ENCODE measurements around the gene MGRN1. TPM values are rescaled to one million over a fixed set of nuclear protein-coding genes. Genes with fewer than 3 reads are reported as not detected.

Gene MGRN1
- total and polyA plus RNA-seq, 2 donors from 2014 or later, result 19.7 to 90.8 TPM

GRCh38 chr16:4591706-4592470 is 32.7 kb upstream of the MGRN1 start:
- Histone ChIP-seq H3K27ac (ENCODE audit: low read depth in 2 of 2, low read length in 2 of 2) (no peak overlapping the region), H3K9me3 (ENCODE audit: control insufficient read depth in 2 of 3, insufficient read depth in 1 of 3, low read length in 3 of 3) (peaks cover 0 to 5% (median 0%) of the 10 kb centered on the region in 3 donors), H3K27me3 (ENCODE audit: control insufficient read depth, insufficient read depth, low read length) (no peaks in the 10 kb centered on the region), H3K9ac (ENCODE audit: low read length in 3 of 3) (no peak overlapping the region), H3K36me3 (ENCODE audit: control insufficient read depth in 2 of 3, insufficient read depth in 3 of 3, low read length in 3 of 3) (no peaks in the 10 kb centered on the region), H3K4me1 (ENCODE audit: control insufficient read depth in 2 of 3, insufficient read depth in 2 of 3, low read depth in 1 of 3, low read length in 3 of 3) (peaks cover 0 to 6% (median 4%) of the 10 kb centered on the region in 3 donors), H3K4me3 (ENCODE audit: low read length in 3 of 3) (no peak overlapping the region)
- DNase-seq, result peak in 2 of 5 donors; percentile 37 to 53
- FAIRE-seq, result no peak
- TF ChIP-seq CTCF (IDR thresholded peaks at IDR 0.05; ENCODE audit: borderline replicate concordance, extremely low read depth, insufficient read depth), result no peak
- intact Hi-C loops (cut with DNase I), result no loop called here

- H3K27me3 ChIP-seq (ENCODE audit: control insufficient read depth, insufficient read depth, low read length), result no peaks in the 10 kb centered on the region
- no peaks in the 10 kb centered on the region for H3K36me3 ChIP-seq (ENCODE audit: control insufficient read depth in 2 of 3, insufficient read depth in 3 of 3, low read length in 3 of 3)
- no peak overlapping the region for H3K4me3 ChIP-seq (ENCODE audit: low read length in 3 of 3)
- DNase-seq (peak; percentile 55 to 70 (median 65)), FAIRE-seq (no peak)
- TF ChIP-seq CTCF (IDR thresholded peaks at IDR 0.05; ENCODE audit: borderline replicate concordance, extremely low read depth, insufficient read depth), result no peak
- no peak overlapping the region for H3K27ac ChIP-seq (ENCODE audit: low read depth in 2 of 2, low read length in 2 of 2)
- H3K9ac ChIP-seq (ENCODE audit: low read length in 3 of 3), result no peak overlapping the region
- intact Hi-C loops (cut with DNase I), result no loop called here
- peaks cover 0 to 7% (median 6%) of the 10 kb centered on the region in 3 donors for H3K4me1 ChIP-seq (ENCODE audit: control insufficient read depth in 2 of 3, insufficient read depth in 2 of 3, low read depth in 1 of 3, low read length in 3 of 3)
- peaks cover 0 to 4% (median 0%) of the 10 kb centered on the region in 3 donors for H3K9me3 ChIP-seq (ENCODE audit: control insufficient read depth in 2 of 3, insufficient read depth in 1 of 3, low read length in 3 of 3)
Observed at GRCh38 chr16:4593086-4593485, 31.5 kb upstream of the MGRN1 start.

GRCh38 chr16:4594433-4595410 is 29.9 kb upstream of the MGRN1 start:
- H3K27ac ChIP-seq (ENCODE audit: low read depth in 2 of 2, low read length in 2 of 2), result peak overlapping the region; percentile 6 to 14
- H3K27me3 ChIP-seq (ENCODE audit: control insufficient read depth, insufficient read depth, low read length), result no peaks in the 10 kb centered on the region
- no peaks in the 10 kb centered on the region for H3K36me3 ChIP-seq (ENCODE audit: control insufficient read depth in 2 of 3, insufficient read depth in 3 of 3, low read length in 3 of 3)
- peaks cover 0 to 7% (median 6%) of the 10 kb centered on the region in 3 donors for H3K4me1 ChIP-seq (ENCODE audit: control insufficient read depth in 2 of 3, insufficient read depth in 2 of 3, low read depth in 1 of 3, low read length in 3 of 3)
- H3K4me3 ChIP-seq (ENCODE audit: low read length in 3 of 3), result no peak overlapping the region
- intact Hi-C loops (cut with DNase I), result no loop called here
- H3K9ac ChIP-seq (ENCODE audit: low read length in 3 of 3), result no peak overlapping the region
- no peak for FAIRE-seq
- DNase-seq, result peak in 2 of 5 donors; percentile 37 to 73
- H3K9me3 ChIP-seq (ENCODE audit: control insufficient read depth in 2 of 3, insufficient read depth in 1 of 3, low read length in 3 of 3), result no peaks in the 10 kb centered on the region
- TF ChIP-seq CTCF (IDR thresholded peaks at IDR 0.05; ENCODE audit: borderline replicate concordance, extremely low read depth, insufficient read depth), result no peak

All from kidney (tissue), 14 donors.